Urinary bladder (tissue), 4 donors: Measurements from ENCODE around the gene UBASH3B. TPM values are rescaled to one million over a fixed set of nuclear protein-coding genes. Genes with fewer than 3 reads are reported as not detected.

ENCODE experiments used
- DNase-seq: peaks from one replicate; pipeline ENCODE4 v3.0.0-alpha.2; 2015; ENCODE audit errors: extremely low spot score
- H3K27ac ChIP-seq: one replicate; pipeline ENCODE4 v1.5.1; 2013; ENCODE audit warnings: low read depth, mild to moderate bottlenecking, moderate library complexity
- H3K36me3 ChIP-seq: one replicate; pipeline ENCODE4 v1.6.1; 2013; ENCODE audit warnings: mild to moderate bottlenecking, moderate library complexity; ENCODE audit not compliant: insufficient read depth
- H3K4me1 ChIP-seq: one replicate; pipeline ENCODE4 v1.6.1; 2013; ENCODE audit warnings: mild to moderate bottlenecking, moderate library complexity; ENCODE audit not compliant: insufficient read depth
- H3K4me3 ChIP-seq: one replicate; pipeline ENCODE4 v1.5.1; 2013; ENCODE audit warnings: low read depth, low read length
- WGBS: extraction: QIAGEN DNeasy Blood & Tissue Kit; methylation state at CpG from one replicate; pipeline ENCODE4 v1.1.7; 2013; 5-methylcytosine and 5-hydroxymethylcytosine counted together
- polyA plus RNA-seq: library from polyadenylated mRNA; stranded (reverse); fragments of 200-250 nt; gene quantifications from one replicate; pipeline ENCODE4 v1.2.3, GENCODE V29; 2013
- total RNA-seq: library from RNA; depleted of rRNA; stranded (reverse); fragments of >200 nt; gene quantifications from one replicate; pipeline ENCODE4 v1.2.3, GENCODE V29; 2014
- donor health status: healthy with polysubstance abuse.
- donor health status: healthy.

Gene UBASH3B
- total and polyA plus RNA-seq, 2 donors = 1.6 to 11.4 TPM

- peaks cover 1% of the 10 kb centered on the region for H3K4me1 ChIP-seq
- peak; percentile 28 for DNase-seq
- WGBS = under 1% methylated on average over 66 of the region's 66 CpGs
- H3K36me3 ChIP-seq = no peaks in the 10 kb centered on the region
- peak overlapping the region; percentile 97 for H3K27ac ChIP-seq
- H3K4me3 ChIP-seq = peak overlapping the region; percentile 81
These were observed 630 bp downstream of the UBASH3B start for GRCh38 chr11:122656073-122656630.

- peak overlapping the region; percentile 81 for H3K4me3 ChIP-seq
- DNase-seq = no peak
- H3K27ac ChIP-seq = peak overlapping the region; percentile 97
- H3K36me3 ChIP-seq = no peaks in the 10 kb centered on the region
- peaks cover 1% of the 10 kb centered on the region for H3K4me1 ChIP-seq
- 1% methylated on average over 25 of the region's 25 CpGs for WGBS
These were observed 1.1 kb downstream of the UBASH3B start for GRCh38 chr11:122656631-122657101.

GRCh38 chr11:122659676-122660554 lies 4.4 kb downstream of the UBASH3B start:
- Histone ChIP-seq H3K4me1 (peaks cover under 1% of the 10 kb centered on the region), H3K27ac (no peak overlapping the region), H3K36me3 (no peaks in the 10 kb centered on the region), H3K4me3 (no peak overlapping the region)
- WGBS = 86% methylated on average over 11 of the region's 11 CpGs
- no peak for DNase-seq

GRCh38 chr11:122661182-122661945 lies 5.8 kb downstream of the UBASH3B start:
- no peak for DNase-seq
- Histone ChIP-seq H3K27ac (no peak overlapping the region), H3K4me1 (no peaks in the 10 kb centered on the region), H3K36me3 (no peaks in the 10 kb centered on the region), H3K4me3 (no peak overlapping the region)
- WGBS = 87% methylated on average over 7 of the region's 7 CpGs

- no peak for DNase-seq
- no peak overlapping the region for H3K27ac ChIP-seq
- no peaks in the 10 kb centered on the region for H3K4me1 ChIP-seq
- no peaks in the 10 kb centered on the region for H3K36me3 ChIP-seq
- no peak overlapping the region for H3K4me3 ChIP-seq
- WGBS = 94% methylated on average over 13 of the region's 13 CpGs
These were observed 7.7 kb downstream of the UBASH3B start for GRCh38 chr11:122663056-122663740.

- WGBS = 82% methylated on average over 4 of the region's 4 CpGs
- Histone ChIP-seq H3K27ac (no peak overlapping the region), H3K36me3 (no peaks in the 10 kb centered on the region), H3K4me1 (no peaks in the 10 kb centered on the region), H3K4me3 (no peak overlapping the region)
- no peak for DNase-seq
These were observed 8.2 kb downstream of the UBASH3B start for GRCh38 chr11:122663764-122664163.

GRCh38 chr11:122664188-122664587 lies 8.7 kb downstream of the UBASH3B start:
- Histone ChIP-seq H3K27ac (no peak overlapping the region), H3K36me3 (no peaks in the 10 kb centered on the region), H3K4me1 (no peaks in the 10 kb centered on the region), H3K4me3 (no peak overlapping the region)
- no peak for DNase-seq
- WGBS = 97% methylated on average over 1 of the region's 1 CpG

GRCh38 chr11:122665861-122666260 lies 10.3 kb downstream of the UBASH3B start:
- no peak for DNase-seq
- no peaks in the 10 kb centered on the region for H3K36me3 ChIP-seq
- no peak overlapping the region for H3K27ac ChIP-seq
- H3K4me3 ChIP-seq = no peak overlapping the region
- no peaks in the 10 kb centered on the region for H3K4me1 ChIP-seq
- 55% methylated on average over 10 of the region's 10 CpGs for WGBS

- no peak for DNase-seq
- H3K4me3 ChIP-seq = no peak overlapping the region
- no peaks in the 10 kb centered on the region for H3K4me1 ChIP-seq
- no peaks in the 10 kb centered on the region for H3K36me3 ChIP-seq
- H3K27ac ChIP-seq = no peak overlapping the region
These were observed 11.2 kb downstream of the UBASH3B start for GRCh38 chr11:122666743-122667142.

- WGBS = 72% methylated on average over 6 of the region's 6 CpGs
These were observed 13.1 kb downstream of the UBASH3B start for GRCh38 chr11:122668562-122669090.

GRCh38 chr11:122670131-122670530 lies 14.6 kb downstream of the UBASH3B start:
- Histone ChIP-seq H3K4me3 (no peak overlapping the region), H3K4me1 (no peaks in the 10 kb centered on the region), H3K27ac (no peak overlapping the region), H3K36me3 (no peaks in the 10 kb centered on the region)
- 88% methylated on average over 1 of the region's 1 CpG for WGBS
- DNase-seq = no peak

More at GRCh38 chr11:122668562-122669090, 13.1 kb downstream of the UBASH3B start:
- Histone ChIP-seq H3K4me3 (no peak overlapping the region), H3K27ac (no peak overlapping the region), H3K4me1 (no peaks in the 10 kb centered on the region), H3K36me3 (no peaks in the 10 kb centered on the region)
- no peak for DNase-seq

- WGBS = 59% methylated on average over 12 of the region's 12 CpGs
- Histone ChIP-seq H3K4me1 (no peaks in the 10 kb centered on the region), H3K36me3 (no peaks in the 10 kb centered on the region), H3K27ac (no peak overlapping the region), H3K4me3 (no peak overlapping the region)
- no peak for DNase-seq
These were observed 15.9 kb downstream of the UBASH3B start for GRCh38 chr11:122671400-122671891.

GRCh38 chr11:122672892-122673291 lies 17.4 kb downstream of the UBASH3B start:
- Histone ChIP-seq H3K27ac (no peak overlapping the region), H3K36me3 (no peaks in the 10 kb centered on the region), H3K4me1 (no peaks in the 10 kb centered on the region), H3K4me3 (no peak overlapping the region)
- no peak for DNase-seq
- 94% methylated on average over 4 of the region's 4 CpGs for WGBS
